SK-N-SH (cell line): ENCODE measurements around the gene MIEN1.

Experiments
- CTCF ChIP-seq: fragments of 200-600 bp; sonication (generic); IDR thresholded peaks from 2 replicates; pipeline ENCODE4 v1.6.1; 2017; ENCODE audit warnings: antibody characterized with exemption, mild to moderate bottlenecking, moderate library complexity
- EP300 ChIP-seq, 2 experiments: IDR thresholded peaks; 2 replicates each; pipeline versions ENCODE4 v1.4.0 to v1.6.1; 2012; ENCODE audit warnings: borderline replicate concordance in 1 of 2, low read depth in 1 of 2, low read length in 1 of 2
- GABPA ChIP-seq: IDR thresholded peaks from 2 replicates; pipeline ENCODE4 v1.4.0; 2012; ENCODE audit warnings: low read depth, mild to moderate bottlenecking
- GATA2 ChIP-seq: sonication (generic); formaldehyde crosslinking; IDR thresholded peaks from 2 replicates; pipeline ENCODE4 v1.5.0; 2020; ENCODE audit warnings: mild to moderate bottlenecking, missing genetic modification reagents
- NFIC ChIP-seq: IDR thresholded peaks from 2 replicates; pipeline ENCODE4 v1.4.0; 2012; ENCODE audit warnings: borderline replicate concordance
- RAD21 ChIP-seq: IDR thresholded peaks from 2 replicates; pipeline ENCODE4 v1.6.1; 2012; ENCODE audit warnings: mild to moderate bottlenecking, low read length
- TF ChIP-seq, protein P1 (sequence below): IDR thresholded peaks from 2 replicates; pipeline ENCODE4 v1.4.0; 2012; ENCODE audit warnings: low read depth, borderline replicate concordance

GRCh38 chr17:39737760-39738567, 7.6 kb upstream of the MIEN1 start, which contains the start of gene GRB7:
- TF ChIP-seq CTCF (no peak), GABPA (no peak), RAD21 (no peak), NFIC (no peak), EP300 (IDR thresholded peaks at IDR 0.05; ENCODE audit: borderline replicate concordance in 1 of 2, low read depth in 1 of 2, low read length in 1 of 2) (no peak), GATA2 (no peak)
- TF ChIP-seq, protein P1, sequence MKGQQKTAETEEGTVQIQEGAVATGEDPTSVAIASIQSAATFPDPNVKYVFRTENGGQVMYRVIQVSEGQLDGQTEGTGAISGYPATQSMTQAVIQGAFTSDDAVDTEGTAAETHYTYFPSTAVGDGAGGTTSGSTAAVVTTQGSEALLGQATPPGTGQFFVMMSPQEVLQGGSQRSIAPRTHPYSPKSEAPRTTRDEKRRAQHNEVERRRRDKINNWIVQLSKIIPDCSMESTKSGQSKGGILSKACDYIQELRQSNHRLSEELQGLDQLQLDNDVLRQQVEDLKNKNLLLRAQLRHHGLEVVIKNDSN, result no peak
